Panc1 (cell line): ENCODE data around the gene TGFBR1.

Experiments
- CTCF ChIP-seq: fragments of 450-650 bp; IDR thresholded peaks from 2 replicates; pipeline ENCODE4 v1.5.1; 2017; ENCODE audit warnings: mild to moderate bottlenecking
- POLR2AphosphoS5 ChIP-seq: IDR thresholded peaks from 2 replicates; pipeline ENCODE4 v1.6.1; 2012; ENCODE audit warnings: mild to moderate bottlenecking, low read depth, low read length, moderate library complexity
- REST ChIP-seq, 2 experiments: IDR thresholded peaks; 2 replicates each; pipeline ENCODE4 v1.6.1; 2011 to 2012; ENCODE audit warnings: low read depth in 2 of 2, control low read depth in 1 of 2, low read length in 1 of 2, mild to moderate bottlenecking in 1 of 2, moderate library complexity in 1 of 2; ENCODE audit not compliant: insufficient read depth in 1 of 2
- TCF7L2 ChIP-seq: IDR thresholded peaks from 2 replicates; pipeline ENCODE4 v1.6.1; 2011; ENCODE audit warnings: mild to moderate bottlenecking, low read depth, low read length, inconsistent platforms

- TF ChIP-seq POLR2AphosphoS5 (no peak), CTCF (no peak), TCF7L2 (no peak), REST (IDR thresholded peaks at IDR 0.05; ENCODE audit: insufficient read depth in 1 of 2, low read depth in 2 of 2, low read length in 1 of 2) (no peak)
Observed at GRCh38 chr9:99144966-99145365, 40.1 kb downstream of the TGFBR1 start.
